HG03064 (cell line): Measurements from ENCODE around the gene VHLL.
"Not testable (repeated sequence)": the region's sequence is repeated elsewhere in the genome, so short reads cannot be mapped to it uniquely, and the experiment has no call there.

ENCODE experiments used
- ATAC-seq: cut with Tn5 transposase; IDR thresholded peaks from one replicate; pipeline ENCODE4 v1.9.1; 2021; ENCODE audit warnings: low read depth; ENCODE audit not compliant: unreplicated experiment

Gene VHLL

DNA sequence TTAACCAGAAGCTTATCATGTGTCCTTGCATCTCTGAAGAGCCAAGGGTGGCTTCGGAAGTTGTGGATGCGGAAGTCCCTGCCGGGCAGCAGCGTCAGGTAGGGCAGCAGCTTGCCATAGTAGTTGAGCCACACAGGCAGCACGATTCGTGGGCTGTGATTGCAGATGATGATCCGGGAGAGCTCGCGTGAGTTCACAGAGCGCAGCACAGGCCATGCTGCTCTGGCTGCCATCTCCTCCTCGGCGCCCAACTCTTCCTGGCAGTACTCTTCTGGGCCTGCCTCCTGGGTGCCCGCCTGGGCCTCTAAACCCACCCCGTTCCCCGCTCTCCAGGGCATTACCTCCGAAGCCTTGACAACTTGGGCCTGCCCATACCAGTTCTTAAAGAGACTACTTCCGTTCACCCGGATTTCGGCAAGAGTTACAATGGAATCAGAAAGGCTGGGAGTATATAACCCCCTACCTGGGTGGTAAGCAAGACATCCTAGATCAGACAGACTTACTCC, at the start of gene VHLL:
VHLL (minus strand) TSS at position 456 of the 506 bp plus-strand sequence; CDS start at position 338, 118 bp downstream.
- ATAC-seq = no peak

DNA sequence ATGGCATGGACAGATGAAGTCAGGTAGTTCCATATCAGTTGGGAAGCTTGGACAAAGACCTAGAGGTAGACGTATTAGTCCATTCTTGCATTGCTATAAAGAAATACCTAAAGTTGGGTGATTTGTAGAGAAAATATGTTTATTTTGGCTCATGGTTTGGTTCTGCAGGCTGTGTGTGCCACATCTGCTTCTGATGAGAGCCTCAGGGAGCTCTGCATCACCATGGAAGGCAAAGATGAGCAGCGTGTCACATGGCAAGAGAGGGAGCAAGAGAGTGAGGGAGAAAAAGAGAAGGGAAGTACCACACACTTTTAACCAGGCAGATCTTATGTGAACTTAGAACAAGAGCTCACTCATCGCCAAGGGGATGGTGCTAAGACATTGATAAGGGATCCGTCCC, 48.2 kb upstream of the VHLL start:
- ATAC-seq = no peak

DNA sequence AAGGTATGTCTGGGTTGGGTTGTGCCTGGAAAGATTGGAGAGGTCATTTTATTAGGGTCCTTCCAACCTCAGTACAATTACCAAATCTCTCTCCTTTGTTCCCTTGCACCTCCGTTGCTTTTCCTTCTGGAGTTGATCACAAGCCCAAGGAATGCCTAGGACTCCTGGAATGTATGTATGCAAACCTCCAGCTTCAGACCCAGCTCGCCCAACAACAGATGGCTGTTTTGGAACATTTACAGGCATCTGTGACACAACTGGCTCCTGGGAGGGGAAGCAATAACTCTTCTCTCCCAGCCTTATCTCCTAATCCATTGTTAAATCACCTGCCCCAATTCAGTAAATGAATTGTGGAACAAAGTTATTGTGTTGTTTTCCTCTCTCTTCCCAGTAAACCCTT, 47.5 kb upstream of the VHLL start:
- no peak for ATAC-seq

DNA sequence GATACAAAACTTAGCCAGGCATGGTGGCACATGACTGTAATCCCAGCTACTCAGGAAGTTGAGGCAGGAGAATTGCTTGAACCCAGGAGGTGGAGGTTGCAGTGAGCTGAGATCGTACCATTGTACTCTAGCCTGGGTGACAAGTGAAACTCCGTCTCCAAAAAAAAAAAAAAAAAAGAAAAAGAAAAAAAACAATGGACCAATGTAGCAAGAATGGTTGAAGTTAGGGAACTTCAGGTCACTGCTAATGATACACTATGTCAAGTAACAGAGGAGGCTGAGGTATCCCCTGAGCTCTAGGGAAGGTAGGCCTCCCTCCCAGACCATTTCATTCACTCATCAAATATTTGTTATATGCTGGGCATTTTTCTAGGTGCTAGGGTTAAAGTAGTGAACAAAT, 46.9 kb upstream of the VHLL start:
- ATAC-seq = not testable (repeated sequence)

DNA sequence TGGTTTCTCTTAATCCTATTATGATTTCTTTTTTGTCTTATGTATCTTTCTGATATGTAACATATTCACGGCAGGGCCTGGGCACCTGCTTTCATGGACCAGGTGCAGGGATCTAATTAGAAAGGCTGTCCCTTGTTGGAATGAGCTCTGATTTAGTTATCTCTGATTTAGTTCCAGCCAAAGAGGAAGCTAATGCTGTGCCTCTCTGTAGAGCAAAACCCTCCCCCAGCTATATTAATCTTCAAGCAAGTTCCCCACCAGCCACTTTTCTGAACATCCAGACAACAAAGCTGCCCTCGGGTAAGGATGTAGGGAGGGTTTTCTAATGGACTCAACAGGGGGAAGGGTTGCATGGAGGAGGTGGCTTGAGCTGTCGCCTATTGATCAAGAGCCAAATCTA, 45.3 kb upstream of the VHLL start:
- no peak for ATAC-seq

DNA sequence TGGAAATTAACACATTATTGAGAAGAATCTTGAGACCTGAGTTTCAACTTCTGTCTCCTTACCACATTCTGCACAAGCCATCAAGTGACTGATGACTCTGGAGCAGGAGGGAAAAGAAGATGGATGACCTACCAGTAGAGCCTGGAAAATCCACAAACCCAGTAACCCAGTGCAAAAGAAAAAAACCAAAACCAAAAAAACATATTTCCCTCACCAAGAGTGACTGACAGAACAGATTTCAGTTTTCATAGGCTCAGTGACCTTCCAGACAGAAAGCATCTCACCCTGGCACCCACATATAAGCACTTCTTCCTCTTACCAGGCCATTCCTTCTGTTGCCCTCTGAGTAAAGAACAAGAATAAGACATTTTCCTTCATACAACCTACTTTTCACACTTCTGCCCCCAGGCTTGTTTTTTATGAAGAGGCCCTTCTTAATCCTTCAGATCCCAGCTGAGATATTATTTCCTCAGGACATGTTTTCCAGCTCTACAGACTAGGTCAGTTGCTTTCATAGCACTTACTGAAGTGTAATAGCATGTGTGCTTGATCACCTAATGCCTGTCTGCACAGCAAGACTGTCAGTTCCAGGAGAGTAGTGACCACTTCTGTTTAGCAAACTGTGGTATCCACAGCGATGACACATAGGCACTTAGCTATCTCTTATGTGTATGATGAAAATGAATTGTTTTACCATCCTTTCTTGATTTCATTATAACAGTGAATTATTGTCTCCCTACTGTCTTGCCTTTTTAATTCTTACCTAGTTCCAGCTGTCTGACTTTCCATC, 43.3 kb upstream of the VHLL start:
- no peak for ATAC-seq

DNA sequence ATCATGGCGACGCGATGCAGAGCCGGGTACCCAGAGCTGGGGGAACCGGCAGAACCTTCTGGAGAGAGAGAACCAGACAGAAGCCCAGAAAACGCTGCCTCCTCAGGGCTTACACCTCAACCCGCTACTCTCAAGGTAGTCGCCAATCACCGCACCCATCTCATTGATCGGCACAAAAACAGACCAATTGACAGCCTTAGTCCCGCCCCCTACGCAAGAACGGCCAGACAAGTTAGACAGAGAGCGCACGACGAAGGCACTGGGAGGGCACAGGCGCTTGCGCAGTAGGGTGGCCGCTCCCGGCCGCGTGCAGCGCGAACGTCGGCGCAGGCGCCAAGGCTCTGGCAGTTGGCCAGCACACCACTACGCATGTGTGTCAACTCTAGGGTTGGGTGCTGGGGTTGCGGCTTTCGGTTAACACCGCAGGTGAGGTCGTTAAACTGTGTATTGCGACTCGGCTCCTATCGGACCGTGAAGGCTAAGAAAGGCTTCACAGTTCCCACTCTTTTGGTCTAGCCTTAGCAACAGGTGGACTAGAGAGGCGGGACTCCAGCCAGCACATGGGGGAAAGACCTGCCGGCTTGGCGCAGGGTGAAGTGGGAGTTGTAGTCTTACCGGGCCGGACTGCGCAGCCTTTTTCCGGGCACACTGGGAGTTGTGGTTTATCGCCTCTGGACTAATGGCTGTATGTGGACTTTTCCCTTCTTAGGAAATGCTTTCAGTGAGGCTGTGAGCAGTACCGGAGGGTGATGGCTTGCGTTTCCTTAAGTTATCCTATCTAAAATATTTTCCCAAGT, 39.3 kb upstream of the VHLL start, which contains the start of the genes CCT3 and TSACC:
CCT3 (minus strand) TSS at position 113 of the 797 bp plus-strand sequence; CDS start at position 5, 108 bp downstream.
TSACC (plus strand) TSS at position 347 of the 797 bp plus-strand sequence. CDS start 1,232 bp downstream, outside the sequence.
- ATAC-seq = peak; percentile 87

DNA sequence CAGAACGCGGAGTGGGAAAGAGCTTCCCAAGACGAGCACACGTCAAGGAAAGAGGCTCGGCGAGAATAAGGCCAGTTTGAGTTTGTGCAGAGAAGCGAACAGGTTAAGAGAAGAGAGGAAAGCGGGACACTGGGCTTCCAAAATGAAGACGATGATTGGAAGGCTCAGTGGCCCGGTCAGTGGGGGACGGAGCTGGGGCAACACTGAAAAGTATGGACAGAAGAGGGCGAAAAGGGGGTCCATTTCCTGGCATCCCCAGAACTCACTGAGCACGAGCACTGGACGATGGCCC, 38.7 kb upstream of the VHLL start:
- peak; percentile 37 for ATAC-seq

DNA sequence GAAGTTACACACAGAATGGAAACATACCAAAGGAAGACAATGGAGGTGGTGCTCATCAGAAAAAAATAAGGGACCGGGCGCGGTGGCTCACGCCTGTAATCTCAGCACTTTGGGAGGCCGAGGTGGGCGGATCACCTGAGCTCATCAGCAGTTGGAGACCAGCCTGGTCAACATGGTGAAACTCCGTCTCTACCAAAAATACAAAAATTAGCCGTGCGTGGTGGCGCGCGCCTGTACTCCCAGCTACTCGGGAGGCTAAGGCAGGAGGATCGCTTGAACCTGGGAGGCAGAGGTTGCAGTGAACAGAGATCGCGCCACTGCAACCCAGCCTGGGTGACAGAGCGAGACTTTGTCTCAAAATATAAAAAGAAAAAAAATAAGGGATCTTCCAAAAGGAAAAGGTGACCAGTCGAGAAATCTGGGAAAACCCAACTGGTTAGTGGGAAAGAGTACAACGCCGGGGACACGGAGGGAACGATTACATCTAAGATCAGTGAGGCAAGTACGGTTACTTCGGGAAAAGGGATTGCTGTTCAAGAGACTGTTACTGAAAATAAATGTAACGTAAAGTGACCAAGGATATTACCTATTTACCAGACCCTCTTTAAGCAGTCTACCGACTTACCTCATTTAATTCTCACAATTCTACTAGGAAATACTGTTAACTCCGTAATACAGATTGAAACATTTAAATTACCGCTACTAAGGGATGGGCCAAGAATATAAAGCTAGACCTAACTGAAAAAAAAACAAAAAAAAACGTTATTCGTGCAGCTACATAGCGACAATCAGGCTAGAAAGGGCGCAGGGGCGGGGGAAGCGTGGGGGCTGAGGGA, 38.2 kb upstream of the VHLL start:
- ATAC-seq = no peak

DNA sequence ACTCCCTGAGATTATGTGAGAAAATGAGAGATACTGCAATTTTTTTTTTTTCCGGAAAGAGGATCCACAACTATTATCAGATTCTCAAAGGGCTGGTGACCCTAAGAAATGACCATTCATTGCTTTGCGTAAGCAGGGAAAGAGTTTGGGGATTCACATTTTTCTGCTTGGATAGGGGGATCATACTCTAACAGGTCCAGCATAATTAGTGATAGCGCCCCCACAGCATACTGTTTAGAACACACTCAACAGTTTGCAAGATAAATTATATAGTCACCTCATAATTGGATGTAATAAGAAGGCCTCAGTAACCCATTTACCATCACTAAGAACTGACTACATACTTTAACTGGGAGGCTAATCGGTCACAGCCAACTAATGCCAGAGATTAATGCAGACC, 37.1 kb upstream of the VHLL start:
- no peak for ATAC-seq

DNA sequence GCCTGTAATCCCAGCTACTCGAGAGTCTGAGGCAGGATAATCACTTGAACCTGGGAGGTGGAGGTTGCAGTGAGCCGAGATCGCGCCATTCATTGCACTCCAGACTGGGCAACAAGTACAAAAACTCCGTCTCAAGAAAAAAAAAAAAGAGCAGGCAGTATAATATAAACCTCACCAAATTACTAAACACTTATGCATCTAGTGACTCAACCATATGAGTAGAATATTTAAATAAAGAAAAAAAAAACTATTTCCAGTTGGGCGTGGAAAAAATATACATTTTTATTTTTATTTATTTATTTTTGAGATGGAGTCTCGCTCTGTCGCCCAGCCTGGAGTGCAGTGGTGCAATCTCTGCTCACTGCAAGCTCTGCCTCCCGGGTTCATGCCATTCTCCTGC, 24.1 kb upstream of the VHLL start:
- ATAC-seq = not testable (repeated sequence)

DNA sequence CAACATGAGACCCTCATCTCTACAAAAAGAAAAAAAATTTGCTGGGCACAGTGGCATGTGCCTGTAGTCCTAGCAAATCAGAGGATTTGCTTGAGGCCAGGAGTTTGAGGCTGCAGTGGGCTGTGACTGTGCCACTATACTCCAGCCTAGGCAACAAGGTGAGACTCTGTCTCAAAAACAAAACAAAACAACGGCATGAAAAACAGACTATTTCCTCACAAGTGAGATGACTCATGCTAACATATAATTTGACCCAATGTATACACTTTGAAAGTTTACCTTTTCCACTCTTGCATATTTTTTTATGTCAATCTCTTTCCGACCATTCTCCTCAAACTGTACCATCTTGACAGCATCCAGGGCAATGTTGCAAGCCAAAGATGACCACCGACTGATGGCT, 21.5 kb upstream of the VHLL start:
- no peak for ATAC-seq

DNA sequence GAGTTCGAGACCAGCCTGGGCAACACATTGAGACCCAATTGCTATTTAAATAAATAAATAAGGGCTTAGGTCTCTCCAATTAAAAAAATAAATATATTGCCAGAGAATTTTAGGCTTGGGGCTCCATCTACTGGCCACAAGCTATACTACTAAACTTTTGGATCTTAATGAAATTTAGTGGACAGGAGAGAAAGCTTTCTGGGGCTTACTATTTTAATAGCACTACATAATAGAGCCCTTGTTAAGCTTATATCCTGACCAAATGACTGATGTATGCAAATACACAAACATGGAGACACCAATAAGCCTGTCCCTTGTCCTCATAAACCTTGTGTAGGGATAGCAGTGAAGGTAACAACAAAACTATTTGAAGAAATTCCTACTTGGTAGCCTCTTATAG, 20.6 kb upstream of the VHLL start:
- ATAC-seq = no peak

DNA sequence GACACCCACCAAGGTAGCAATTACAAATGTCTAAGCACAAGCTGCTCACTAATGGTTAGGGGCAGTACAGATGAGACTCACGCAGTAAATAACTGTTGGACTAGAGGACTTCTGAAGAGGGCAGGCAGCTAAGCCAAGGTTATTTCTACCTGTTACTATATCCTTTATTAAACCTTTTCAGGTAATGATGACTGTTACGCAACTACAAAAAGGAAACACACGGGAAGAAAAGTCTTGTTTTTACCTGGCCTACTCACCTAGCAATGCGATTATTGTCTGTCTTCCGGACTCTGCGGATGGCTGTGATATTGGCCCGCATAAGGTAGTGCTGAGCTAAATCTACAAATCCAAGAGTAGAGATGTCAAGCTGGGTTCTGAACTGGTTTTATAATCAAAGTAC, 17.8 kb upstream of the VHLL start:
- ATAC-seq = no peak

DNA sequence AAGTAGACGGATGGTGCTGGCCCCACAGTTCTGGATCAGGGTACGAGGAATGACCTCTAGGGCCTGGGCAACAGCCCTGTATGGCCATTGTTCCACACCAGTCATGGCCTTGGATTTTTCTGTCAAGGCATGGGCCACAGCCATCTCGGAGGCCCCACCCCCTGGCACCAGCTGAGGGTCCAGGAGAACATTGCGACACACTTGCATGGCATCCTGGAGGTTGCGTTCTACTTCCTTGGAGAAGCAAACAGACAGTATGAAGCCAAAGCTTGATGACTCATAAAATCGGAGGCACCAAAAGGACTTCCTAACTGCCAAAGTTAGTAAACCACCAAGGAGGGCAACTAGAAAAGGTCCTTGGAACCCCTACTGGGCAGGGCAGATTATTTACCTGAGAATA, 11.9 kb upstream of the VHLL start:
- ATAC-seq = no peak

DNA sequence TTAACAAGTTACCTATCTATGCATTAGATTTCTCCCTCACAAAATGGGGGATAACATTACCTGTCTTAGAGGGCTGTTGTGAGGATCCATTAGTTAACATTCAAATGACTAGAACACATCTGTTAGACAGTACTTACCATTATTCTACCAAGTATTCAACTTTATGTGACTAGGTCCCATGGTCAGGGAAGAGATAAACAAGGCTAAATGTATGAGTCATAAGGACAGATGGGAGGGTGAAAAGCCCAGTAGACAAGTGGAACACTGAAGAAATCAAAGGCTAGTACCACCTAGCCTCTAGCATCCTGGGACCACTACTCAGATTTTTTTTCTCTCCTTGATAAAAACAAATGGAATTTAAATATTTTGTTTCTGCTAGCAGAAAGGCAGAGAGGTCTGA, 9.0 kb upstream of the VHLL start:
- ATAC-seq = no peak

DNA sequence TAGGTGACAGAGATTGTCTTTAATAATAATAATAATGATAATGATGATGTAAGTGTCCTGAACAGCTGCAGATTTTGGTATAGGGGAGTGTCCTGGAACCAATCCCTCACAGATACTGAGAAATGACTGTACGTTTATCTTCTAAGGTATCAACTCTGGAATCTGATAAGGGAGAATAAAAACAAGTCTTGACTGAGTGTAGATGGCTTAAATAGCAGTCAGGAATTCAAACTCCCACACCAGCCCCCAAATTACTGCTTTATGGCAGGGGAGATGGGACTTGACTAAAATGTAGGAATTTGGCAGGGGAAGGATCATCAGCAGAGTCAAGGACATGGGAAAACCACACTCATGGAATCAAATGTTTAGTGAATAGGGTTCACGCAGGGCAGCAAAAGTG, 6.1 kb upstream of the VHLL start:
- no peak for ATAC-seq

DNA sequence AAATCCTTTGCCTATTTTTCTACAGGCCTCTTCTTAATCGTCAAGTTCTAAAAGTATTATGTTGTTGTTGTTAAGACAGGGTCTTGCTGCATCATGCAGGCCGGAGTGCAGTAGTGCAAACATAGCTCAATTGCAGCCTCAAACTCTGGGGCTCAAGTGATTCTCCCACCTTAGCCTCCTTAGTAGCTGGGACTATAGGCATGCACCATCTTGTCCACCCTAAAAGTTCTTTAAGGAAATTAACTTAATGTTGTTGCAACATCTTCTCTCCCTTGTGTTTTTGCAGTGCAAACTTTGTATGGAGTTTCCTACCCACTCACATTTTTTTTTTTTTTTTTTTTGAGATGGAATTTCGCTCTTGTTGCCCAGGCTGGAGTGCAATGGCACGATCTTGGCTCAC, 4.1 kb upstream of the VHLL start:
- ATAC-seq = no peak

DNA sequence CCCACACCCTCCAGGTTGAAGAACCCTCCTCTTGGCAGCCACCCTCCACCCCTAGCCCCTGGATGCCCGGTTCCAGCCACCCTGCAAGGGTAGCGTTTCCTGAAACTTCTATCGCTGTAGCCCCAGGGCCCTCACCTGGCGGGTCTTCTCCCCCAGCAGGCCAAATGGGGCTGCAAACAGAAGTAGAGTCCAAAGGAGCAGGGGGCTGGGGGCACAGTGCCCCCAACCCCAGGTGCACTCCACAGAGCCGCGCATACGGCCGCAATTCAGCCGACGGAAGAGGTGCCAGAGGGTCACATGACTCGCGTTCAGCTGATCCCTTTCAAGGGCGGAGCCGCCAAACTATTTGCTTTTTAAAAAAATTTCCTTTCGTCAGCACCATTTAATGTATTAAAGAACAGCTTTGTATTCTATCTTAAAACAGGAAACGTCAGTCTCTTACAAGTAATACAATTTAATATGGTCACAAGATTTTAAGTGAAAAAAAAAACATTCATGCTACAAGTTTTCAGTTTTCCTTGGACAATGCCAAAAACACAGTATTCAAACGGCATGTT, 3.6 kb downstream of the VHLL start, which contains the start of gene GLMP:
GLMP (minus strand) TSS at position 289 of the 557 bp plus-strand sequence; CDS start at position 255, 34 bp downstream.
- no peak for ATAC-seq

DNA sequence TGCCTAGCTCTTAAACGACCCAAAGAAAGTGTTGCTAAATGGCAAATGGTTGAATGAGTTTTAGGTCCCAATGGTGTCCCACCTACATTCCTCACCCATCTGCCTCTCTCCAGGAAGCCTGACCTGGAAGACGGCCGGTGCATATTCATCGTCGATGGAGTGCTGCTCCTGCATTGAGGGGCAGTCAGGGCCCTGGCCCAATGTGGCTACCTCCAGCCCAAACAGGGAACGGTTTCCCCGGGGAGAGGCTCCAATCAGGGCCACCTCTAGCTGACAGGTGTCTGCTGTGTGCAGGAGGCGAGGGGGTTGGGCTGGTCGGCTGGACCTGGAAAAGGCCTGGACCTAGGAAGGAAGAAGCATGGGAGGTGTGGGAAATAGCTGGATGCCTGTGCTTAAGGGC, 5.2 kb downstream of the VHLL start:
- ATAC-seq = no peak

DNA sequence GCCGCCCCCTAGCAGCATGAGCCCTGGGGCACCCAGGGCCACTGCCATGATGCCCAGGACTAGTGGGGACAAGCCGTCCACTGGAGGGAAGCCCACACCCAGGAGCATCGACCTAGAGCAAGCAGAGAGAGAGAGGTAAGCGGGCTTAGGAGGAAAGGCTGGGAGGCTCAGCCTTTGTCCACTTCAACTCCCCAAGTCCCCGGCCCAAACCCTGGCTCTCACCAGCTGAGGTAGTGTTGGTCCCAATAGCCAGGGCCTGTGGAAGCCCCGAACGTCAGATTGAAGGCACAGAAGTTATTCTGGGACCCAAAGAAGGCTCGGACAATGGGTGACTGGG, 6.0 kb downstream of the VHLL start:
- no peak for ATAC-seq
